ENCODE measurements around the gene OR2G3. TPM values are rescaled to one million over a fixed set of nuclear protein-coding genes. Genes with fewer than 3 reads are reported as not detected.

OR2G3 gene
- not detected for total RNA-seq
- not detected for polyA plus RNA-seq

DNA sequence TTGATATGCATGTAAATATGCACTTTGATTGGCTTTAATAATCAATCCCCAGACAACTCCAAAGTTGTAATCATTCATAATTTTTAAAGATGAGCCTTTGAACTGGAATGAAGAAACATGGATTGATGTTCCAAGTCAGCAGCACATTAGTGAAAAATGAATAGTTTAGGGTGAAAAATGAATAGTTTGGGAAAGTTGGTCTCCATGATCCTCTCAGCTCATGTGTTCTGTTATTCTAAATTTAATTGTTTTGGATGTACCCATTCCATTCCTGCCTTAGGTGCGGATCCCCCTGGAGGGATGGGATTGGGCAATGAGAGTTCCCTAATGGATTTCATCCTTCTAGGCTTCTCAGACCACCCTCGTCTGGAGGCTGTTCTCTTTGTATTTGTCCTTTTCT is at the start of gene OR2G3:
Gene OR2G3, plus strand, starts transcription at position 301 of the 400 bp plus-strand sequence. Its CDS starts 0 bp downstream, at position 301.
- no peaks in the 10 kb centered on the region for H3K9me3 ChIP-seq
- no peaks in the 10 kb centered on the region for H3K27me3 ChIP-seq
- intact Hi-C loops (cut with DNase I) = no loop called here
- DNase-seq = no peak
- TF ChIP-seq POLR2A (IDR thresholded peaks at IDR 0.05) (no peak), EP300 (IDR thresholded peaks at IDR 0.05) (no peak), POLR2AphosphoS5 (IDR thresholded peaks at IDR 0.05) (no peak)
- TF ChIP-seq, protein P1, sequence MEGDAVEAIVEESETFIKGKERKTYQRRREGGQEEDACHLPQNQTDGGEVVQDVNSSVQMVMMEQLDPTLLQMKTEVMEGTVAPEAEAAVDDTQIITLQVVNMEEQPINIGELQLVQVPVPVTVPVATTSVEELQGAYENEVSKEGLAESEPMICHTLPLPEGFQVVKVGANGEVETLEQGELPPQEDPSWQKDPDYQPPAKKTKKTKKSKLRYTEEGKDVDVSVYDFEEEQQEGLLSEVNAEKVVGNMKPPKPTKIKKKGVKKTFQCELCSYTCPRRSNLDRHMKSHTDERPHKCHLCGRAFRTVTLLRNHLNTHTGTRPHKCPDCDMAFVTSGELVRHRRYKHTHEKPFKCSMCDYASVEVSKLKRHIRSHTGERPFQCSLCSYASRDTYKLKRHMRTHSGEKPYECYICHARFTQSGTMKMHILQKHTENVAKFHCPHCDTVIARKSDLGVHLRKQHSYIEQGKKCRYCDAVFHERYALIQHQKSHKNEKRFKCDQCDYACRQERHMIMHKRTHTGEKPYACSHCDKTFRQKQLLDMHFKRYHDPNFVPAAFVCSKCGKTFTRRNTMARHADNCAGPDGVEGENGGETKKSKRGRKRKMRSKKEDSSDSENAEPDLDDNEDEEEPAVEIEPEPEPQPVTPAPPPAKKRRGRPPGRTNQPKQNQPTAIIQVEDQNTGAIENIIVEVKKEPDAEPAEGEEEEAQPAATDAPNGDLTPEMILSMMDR (IDR thresholded peaks at IDR 0.05) = no peak
- H3K4me3 ChIP-seq = no peak within 1 kb of the TSS
- WGBS, 2 donors = 82 to 89% methylated on average over 2 of the region's 2 CpGs
- no peaks in the 10 kb centered on the region for H3K36me3 ChIP-seq
- H3K27ac ChIP-seq = no peak within 1 kb of the TSS
- no peaks in the 10 kb centered on the region for H3K4me1 ChIP-seq

DNA sequence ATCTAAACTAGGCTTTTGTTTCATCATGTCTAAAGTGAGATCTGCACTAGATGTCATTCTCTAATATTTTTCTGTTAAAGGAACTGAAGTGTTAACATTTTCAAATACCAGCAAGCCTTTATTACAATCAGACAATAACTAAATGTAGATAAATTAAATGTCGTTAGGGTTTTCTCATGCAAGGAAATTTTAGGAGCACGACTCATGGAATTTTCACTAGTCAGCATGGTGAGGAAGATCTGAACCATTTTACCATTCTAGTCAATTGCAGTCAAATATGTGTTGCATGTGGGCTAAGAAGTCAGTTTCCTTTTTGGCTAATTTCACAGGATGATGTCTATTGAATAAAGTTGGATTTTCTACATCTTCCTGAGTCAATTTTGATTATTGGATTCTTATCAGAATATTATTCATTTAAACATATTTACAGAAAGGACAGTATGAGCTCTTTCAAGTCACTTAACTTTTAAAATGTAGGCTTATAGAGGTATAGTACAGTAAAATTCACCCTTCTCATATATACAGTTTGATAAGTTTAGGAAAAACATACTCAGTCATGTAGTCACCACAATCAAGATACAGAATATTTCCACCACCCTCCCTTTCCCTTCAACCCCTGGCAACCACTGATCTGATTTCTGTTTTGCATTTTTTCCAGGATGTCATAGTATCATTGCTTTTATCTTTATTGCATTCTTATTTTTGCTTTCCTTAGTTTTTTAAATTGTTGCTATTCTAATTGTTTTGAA is 47.3 kb upstream of the OR2G3 start:
- H3K4me3 ChIP-seq = no peak overlapping the region
- no peaks in the 10 kb centered on the region for H3K36me3 ChIP-seq
- WGBS, 2 donors = 83 to 86% methylated on average over 2 of the region's 2 CpGs
- H3K4me1 ChIP-seq = no peaks in the 10 kb centered on the region
- no peaks in the 10 kb centered on the region for H3K9me3 ChIP-seq
- H3K27ac ChIP-seq = no peak overlapping the region
- no peak for TF ChIP-seq POLR2A (IDR thresholded peaks at IDR 0.05)
- TF ChIP-seq POLR2AphosphoS5 (IDR thresholded peaks at IDR 0.05) = no peak
- no peak for TF ChIP-seq EP300 (IDR thresholded peaks at IDR 0.05)
- TF ChIP-seq, protein P1 (IDR thresholded peaks at IDR 0.05) = no peak
- H3K27me3 ChIP-seq = no peaks in the 10 kb centered on the region
- DNase-seq = no peak
- intact Hi-C loops (cut with DNase I) = no loop called here

DNA sequence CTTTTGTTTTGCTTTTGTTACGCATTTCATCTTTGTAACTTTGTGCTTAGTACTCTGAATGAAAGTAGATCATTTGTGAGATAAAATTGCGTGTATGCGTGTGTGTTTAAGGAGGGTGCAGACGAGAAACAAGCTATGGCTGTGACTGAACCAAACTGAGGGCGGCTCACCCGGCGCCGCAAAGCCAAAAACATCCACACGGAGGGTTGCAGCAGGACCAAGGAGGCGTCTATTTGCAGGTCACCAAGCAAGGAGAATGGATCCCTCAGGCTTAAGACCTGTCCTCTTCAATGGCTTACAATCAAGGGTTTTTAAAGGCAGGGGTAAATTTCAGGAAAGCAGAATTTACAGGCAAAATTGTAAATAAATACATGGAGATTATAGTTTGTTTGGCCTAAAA is 43.7 kb upstream of the OR2G3 start:
- intact Hi-C loops (cut with DNase I) = no loop called here
- no peaks in the 10 kb centered on the region for H3K4me1 ChIP-seq
- no peak for TF ChIP-seq POLR2A (IDR thresholded peaks at IDR 0.05)
- no peak for TF ChIP-seq POLR2AphosphoS5 (IDR thresholded peaks at IDR 0.05)
- H3K36me3 ChIP-seq = no peaks in the 10 kb centered on the region
- no peak for DNase-seq
- no peak overlapping the region for H3K27ac ChIP-seq
- no peaks in the 10 kb centered on the region for H3K9me3 ChIP-seq
- 79 to 80% methylated on average over 10 of the region's 10 CpGs for WGBS, 2 donors
- H3K27me3 ChIP-seq = no peaks in the 10 kb centered on the region
- H3K4me3 ChIP-seq = no peak overlapping the region

DNA sequence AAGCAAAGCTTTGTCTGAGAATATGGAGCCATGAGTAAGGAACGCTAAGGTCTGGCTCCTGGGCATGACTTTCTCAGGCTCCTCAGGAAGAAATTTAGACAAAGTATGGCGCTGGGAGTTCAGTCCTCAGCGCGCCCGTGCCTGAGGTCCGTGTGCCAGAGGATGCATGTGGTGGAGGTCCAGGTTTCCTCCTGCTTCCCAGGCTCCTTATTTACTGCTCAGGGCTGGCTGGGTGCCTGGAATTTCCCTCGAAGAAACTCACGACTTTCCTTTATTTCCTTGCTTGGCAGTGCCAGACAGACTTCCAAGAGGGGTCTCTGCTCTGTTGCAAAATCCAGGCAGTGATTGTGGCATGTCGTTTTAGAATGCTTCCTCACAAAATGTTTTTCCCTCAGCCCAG is 43.2 kb upstream of the OR2G3 start:
- TF ChIP-seq, protein P1 (IDR thresholded peaks at IDR 0.05) = no peak
- TF ChIP-seq EP300 (IDR thresholded peaks at IDR 0.05) (no peak), POLR2A (IDR thresholded peaks at IDR 0.05) (no peak), POLR2AphosphoS5 (IDR thresholded peaks at IDR 0.05) (no peak)
- DNase-seq = no peak
- WGBS, 2 donors = 71 to 75% methylated on average over 9 of the region's 9 CpGs
- Histone ChIP-seq H3K27me3 (no peaks in the 10 kb centered on the region), H3K9me3 (no peaks in the 10 kb centered on the region), H3K4me1 (no peaks in the 10 kb centered on the region), H3K27ac (no peak overlapping the region), H3K36me3 (no peaks in the 10 kb centered on the region), H3K4me3 (no peak overlapping the region)
- intact Hi-C loops (cut with DNase I) = no loop called here

DNA sequence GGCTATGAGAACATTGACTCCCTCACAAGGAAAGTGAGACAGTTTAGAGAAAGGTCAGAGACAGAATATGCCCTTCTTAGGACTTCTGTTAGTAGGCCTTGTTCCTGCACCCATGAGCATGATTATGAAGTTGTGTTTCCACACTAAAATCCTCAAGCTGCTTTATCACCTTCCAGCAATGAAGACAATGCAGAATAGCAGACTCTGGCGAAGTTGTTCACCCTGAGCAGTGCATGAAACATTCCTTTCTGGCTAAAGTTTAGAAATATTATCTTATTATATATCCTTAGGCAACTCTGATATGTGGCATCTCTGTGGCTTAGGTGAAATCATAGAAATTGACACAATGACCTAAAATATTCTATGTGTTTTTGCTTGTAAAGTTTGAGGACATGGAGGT is 31.1 kb upstream of the OR2G3 start:
- intact Hi-C loops (cut with DNase I) = no loop called here
- H3K27me3 ChIP-seq = no peaks in the 10 kb centered on the region
- no peak overlapping the region for H3K4me3 ChIP-seq
- no peak for DNase-seq
- H3K36me3 ChIP-seq = no peaks in the 10 kb centered on the region
- no peak overlapping the region for H3K27ac ChIP-seq
- TF ChIP-seq, protein P1 (IDR thresholded peaks at IDR 0.05) = no peak
- TF ChIP-seq EP300 (IDR thresholded peaks at IDR 0.05) (no peak), POLR2AphosphoS5 (IDR thresholded peaks at IDR 0.05) (no peak), POLR2A (IDR thresholded peaks at IDR 0.05) (no peak)
- no peaks in the 10 kb centered on the region for H3K4me1 ChIP-seq
- 70 to 76% methylated on average over 1 of the region's 1 CpG for WGBS, 2 donors
- H3K9me3 ChIP-seq = no peaks in the 10 kb centered on the region
